GM21528 (cell line): Measurements from ENCODE around the gene GHR.

ENCODE experiments used
- ATAC-seq: cut with Tn5 transposase; IDR thresholded peaks from one replicate; pipeline ENCODE4 v1.9.1; 2021; ENCODE audit warnings: mild to moderate bottlenecking, moderate library complexity; ENCODE audit not compliant: unreplicated experiment, low FRiP score

The GHR gene

GRCh38 chr5:42759456-42759855, 336.2 kb downstream of the GHR start:
- no peak for ATAC-seq

GRCh38 chr5:42760426-42760825, 337.2 kb downstream of the GHR start:
- ATAC-seq: no peak

GRCh38 chr5:42761791-42762190, 338.6 kb downstream of the GHR start:
- ATAC-seq: no peak

- no peak for ATAC-seq
Measured at GRCh38 chr5:42767491-42768105, 344.4 kb downstream of the GHR start.

GRCh38 chr5:42768106-42768504, 344.9 kb downstream of the GHR start:
- no peak for ATAC-seq

GRCh38 chr5:42770003-42770402, 346.8 kb downstream of the GHR start:
- ATAC-seq: no peak
